Measurements from ENCODE around the gene PTPN14. TPM values are rescaled to one million over a fixed set of nuclear protein-coding genes. Genes with fewer than 3 reads are reported as not detected.
"Not testable (repeated sequence)": the region's sequence is repeated elsewhere in the genome, so short reads cannot be mapped to it uniquely, and the experiment has no call there.

Gene PTPN14
- total and polyA plus RNA-seq, 2 of the 4 experiments (the other 2 are of a cell fraction) = 21.5 to 31.7 TPM

- Histone ChIP-seq H3K14ac (replicated peaks; ENCODE audit: low read depth, low read length) (0 out of 2 replicates have a peak overlapping the region, but pooled peaks have one; percentile 84), H4K8ac (ENCODE audit: low read depth in 2 of 2, low read length in 2 of 2) (0 out of 4 replicates have a peak overlapping the region, but pooled peaks of 1 of the 2 experiments have one; percentile 16), H3K9me1 (ENCODE audit: insufficient read depth, low read length) (peaks cover 20% of the 10 kb centered on the region), H2BK5ac (ENCODE audit: low read depth, low read length, poor library complexity, severe bottlenecking) (peak overlapping the region; percentile 53), H4K20me1 (ENCODE audit: insufficient read depth, low read length) (peaks cover 51% of the 10 kb centered on the region), H3K79me1 (ENCODE audit: low read depth in 1 of 2, low read length in 2 of 2) (peaks cover 45 to 62% of the 10 kb centered on the region in 2 experiments)
- H3K9me3 ChIP-seq (ENCODE audit: control insufficient read depth, insufficient read depth, low read length); H3K36me3 ChIP-seq (ENCODE audit: control insufficient read depth, insufficient read depth, low read length); H4K5ac ChIP-seq (ENCODE audit: low read depth, low read length); H3K4me2 ChIP-seq (ENCODE audit: low read depth, low read length); ATAC-seq (ENCODE audit: low read depth); CTCF ChIA-PET; H3K18ac ChIP-seq (ENCODE audit: low read depth, low read length); H2BK20ac ChIP-seq (ENCODE audit: low read depth, low read length); H3K4ac ChIP-seq (ENCODE audit: low read depth, low read length); H3K23ac ChIP-seq (ENCODE audit: low read depth, low read length); H2BK120ac ChIP-seq (ENCODE audit: low read depth, low read length); H2AK5ac ChIP-seq (ENCODE audit: low read depth, low read length); H3K27ac ChIP-seq (ENCODE audit: insufficient read depth, low read length); BruUV-seq (replicated peaks); H3K4me1 ChIP-seq (ENCODE audit: control insufficient read depth, insufficient read depth, low read length); H3K27me3 ChIP-seq (ENCODE audit: control insufficient read depth, insufficient read depth, low read length); in situ Hi-C loops (cut with MboI; ENCODE audit: low sequenced_read_pairs); H3K4me3 ChIP-seq (ENCODE audit: insufficient read depth, low read depth, low read length); H3K56ac ChIP-seq (ENCODE audit: extremely low read depth, insufficient read depth, low read length); H3K9ac ChIP-seq (ENCODE audit: low read depth, low read length); dilution Hi-C loops (cut with HindIII; ENCODE audit: low sequenced_read_pairs, unreplicated experiment); H4K91ac ChIP-seq (ENCODE audit: insufficient read depth, low read depth, low read length); H2BK15ac ChIP-seq (ENCODE audit: low read depth, low read length); POLR2A ChIA-PET (ENCODE audit: unreplicated experiment); H2AFZ ChIP-seq (replicated peaks; ENCODE audit: low read length, poor library complexity); H2AK9ac ChIP-seq (replicated peaks; ENCODE audit: low read depth, low read length, poor library complexity); intact Hi-C loops (cut with micrococcal nuclease); DNase-seq: not testable (repeated sequence)
- no CpG with 5 or more reads among the region's 6 CpGs for WGBS, 2 experiments (ENCODE audit: extremely low coverage in 2 of 2, insufficient read length in 1 of 2)
Observed at GRCh38 chr1:214494179-214494578, 57.2 kb downstream of the PTPN14 start.

All from IMR-90 (cell line).